Endothelial cell (in vitro differentiated cells): ENCODE results near the gene CLN6. TPM values are rescaled to one million over a fixed set of nuclear protein-coding genes. Genes with fewer than 3 reads are reported as not detected.

Source experiments
- DNase-seq: peaks from one replicate; pipeline ENCODE4 v3.0.0; 2021; ENCODE audit warnings: low spot score
- H3K27ac Mint-ChIP-seq: one replicate; pipeline ENCODE4 v1.8.0; 2021; ENCODE audit warnings: mixed read lengths, inconsistent platforms; ENCODE audit not compliant: unreplicated experiment
- H3K27me3 Mint-ChIP-seq: one replicate; pipeline ENCODE4 v1.8.0; 2021; ENCODE audit warnings: mild to moderate bottlenecking, moderate library complexity, mixed read lengths, inconsistent platforms; ENCODE audit not compliant: unreplicated experiment
- H3K36me3 Mint-ChIP-seq: one replicate; pipeline ENCODE4 v1.8.0; 2021; ENCODE audit warnings: mild to moderate bottlenecking, low read depth, mixed read lengths, inconsistent platforms; ENCODE audit not compliant: unreplicated experiment
- H3K4me1 Mint-ChIP-seq: one replicate; pipeline ENCODE4 v1.8.0; 2021; ENCODE audit warnings: mild to moderate bottlenecking, mixed read lengths, inconsistent platforms; ENCODE audit not compliant: unreplicated experiment
- H3K4me3 Mint-ChIP-seq: one replicate; pipeline ENCODE4 v1.8.0; 2021; ENCODE audit warnings: mild to moderate bottlenecking, mixed read lengths, inconsistent platforms; ENCODE audit not compliant: unreplicated experiment
- H3K9me3 Mint-ChIP-seq: one replicate; pipeline ENCODE4 v1.8.0; 2021; ENCODE audit warnings: mixed read lengths, inconsistent platforms; ENCODE audit not compliant: unreplicated experiment
- CTCF ChIP-seq: fragments of 200-600 bp; sonication (generic); IDR thresholded peaks from one replicate; pipeline ENCODE4 v1.5.0; 2021; ENCODE audit warnings: antibody characterized with exemption; ENCODE audit not compliant: unreplicated experiment
- total RNA-seq: library from RNA; stranded (reverse); fragmentation: NEBNext Ultra II Directional; extraction: Animal tissue kit (Norgen Biotek cat#: 25700); gene quantifications from one replicate; pipeline ENCODE4 v1.2.1, GENCODE V29; 2021; ENCODE audit not compliant: unreplicated experiment

The CLN6 gene
- total RNA-seq, 1 donor from 2014 or later = 42.1 TPM

- Mint-ChIP-seq H3K4me1 (peaks cover 31% of the 10 kb centered on the region), H3K9me3 (no peaks in the 10 kb centered on the region), H3K4me3 (no peak overlapping the region), H3K36me3 (no peaks in the 10 kb centered on the region), H3K27me3 (no peaks in the 10 kb centered on the region), H3K27ac (no peak overlapping the region)
- no peak for TF ChIP-seq CTCF
- DNase-seq = no peak
Observed at GRCh38 chr15:68271854-68272471, 42.4 kb upstream of the CLN6 start.

DNA sequence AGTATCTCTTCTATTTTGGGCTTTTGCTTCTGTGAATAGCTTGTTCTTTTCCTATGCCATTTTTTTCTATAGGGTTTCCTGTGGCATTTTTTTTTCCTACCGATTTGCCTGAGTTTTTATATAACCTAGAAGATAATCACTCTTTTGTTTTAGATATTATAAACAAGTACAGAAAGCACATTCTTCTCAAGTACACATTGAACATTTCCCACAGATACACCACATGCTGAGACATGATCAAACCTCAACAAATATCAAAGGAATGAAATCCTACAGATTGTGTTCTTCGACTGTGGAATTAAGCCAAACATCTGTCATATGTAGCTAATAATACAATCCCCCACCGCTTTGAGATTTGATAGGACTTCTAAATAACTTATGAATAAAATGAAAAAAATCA lies 38.9 kb upstream of the CLN6 start:
- DNase-seq = no peak
- Mint-ChIP-seq H3K4me1 (peaks cover 2% of the 10 kb centered on the region), H3K27ac (no peak overlapping the region), H3K36me3 (no peaks in the 10 kb centered on the region), H3K4me3 (no peak overlapping the region), H3K9me3 (no peaks in the 10 kb centered on the region), H3K27me3 (no peaks in the 10 kb centered on the region)
- no peak for TF ChIP-seq CTCF

GRCh38 chr15:68265674-68266073 lies 36.1 kb upstream of the CLN6 start:
- H3K4me3 Mint-ChIP-seq = no peak overlapping the region
- TF ChIP-seq CTCF = no peak
- H3K4me1 Mint-ChIP-seq = no peaks in the 10 kb centered on the region
- DNase-seq = no peak
- no peak overlapping the region for H3K27ac Mint-ChIP-seq
- no peaks in the 10 kb centered on the region for H3K27me3 Mint-ChIP-seq
- no peaks in the 10 kb centered on the region for H3K36me3 Mint-ChIP-seq
- H3K9me3 Mint-ChIP-seq = no peaks in the 10 kb centered on the region

DNA sequence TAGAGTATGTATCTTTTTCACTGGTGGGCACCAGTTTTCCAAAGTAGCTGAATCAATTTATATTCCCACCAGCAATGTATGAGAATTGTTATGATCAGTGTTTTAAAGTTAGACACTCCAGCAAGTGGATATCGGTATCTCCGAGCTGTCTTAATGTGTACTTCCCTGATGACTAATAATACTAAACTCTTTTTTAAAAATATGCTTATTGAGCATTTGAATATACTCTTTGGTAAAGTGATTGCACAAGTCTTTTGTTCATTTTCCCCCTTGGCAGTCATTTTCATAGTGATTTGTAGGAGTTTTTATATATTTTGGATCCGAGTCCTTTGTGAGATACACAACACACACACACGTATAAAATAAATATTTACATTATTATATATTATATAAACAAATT lies 35.6 kb upstream of the CLN6 start:
- H3K36me3 Mint-ChIP-seq = no peaks in the 10 kb centered on the region
- H3K27ac Mint-ChIP-seq = no peak overlapping the region
- H3K4me3 Mint-ChIP-seq = no peak overlapping the region
- H3K27me3 Mint-ChIP-seq = no peaks in the 10 kb centered on the region
- no peaks in the 10 kb centered on the region for H3K9me3 Mint-ChIP-seq
- no peak for TF ChIP-seq CTCF
- no peaks in the 10 kb centered on the region for H3K4me1 Mint-ChIP-seq
- DNase-seq = no peak

GRCh38 chr15:68264282-68264681 lies 34.8 kb upstream of the CLN6 start:
- H3K27me3 Mint-ChIP-seq = no peaks in the 10 kb centered on the region
- H3K9me3 Mint-ChIP-seq = no peaks in the 10 kb centered on the region
- H3K4me3 Mint-ChIP-seq = no peak overlapping the region
- H3K36me3 Mint-ChIP-seq = no peaks in the 10 kb centered on the region
- DNase-seq = no peak
- H3K4me1 Mint-ChIP-seq = no peaks in the 10 kb centered on the region
- no peak for TF ChIP-seq CTCF
- H3K27ac Mint-ChIP-seq = no peak overlapping the region
